Fibroblast of skin of left biceps (primary cell): ENCODE results near the gene KCNK3.

Experiments used
- DNase-seq, 2 experiments: peaks; one replicate each; pipeline ENCODE4 v3.0.0-alpha.2; 2013; ENCODE audit warnings: low read depth in 2 of 2

Gene KCNK3

DNA sequence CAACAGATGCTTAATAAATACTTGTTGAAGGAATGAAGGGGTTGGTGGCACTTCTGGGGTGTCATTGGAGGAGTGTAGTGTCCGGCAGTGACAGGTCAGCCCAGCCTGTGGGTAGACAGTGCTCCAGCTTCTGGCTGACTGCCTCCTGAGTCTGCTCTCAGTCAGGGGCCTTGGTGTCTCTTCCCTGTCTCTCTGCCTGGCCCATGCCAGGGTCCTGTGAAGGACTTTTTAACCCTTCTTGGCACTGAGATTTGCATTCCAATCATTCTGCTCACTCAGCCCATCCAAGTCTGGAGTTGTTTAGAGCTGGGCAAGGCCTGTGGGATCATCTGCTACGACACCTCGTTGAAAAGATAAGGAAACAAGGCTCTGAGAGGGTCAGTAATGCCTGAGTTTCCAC lies 1.4 kb upstream of the KCNK3 start:
- DNase-seq: no peak

DNA sequence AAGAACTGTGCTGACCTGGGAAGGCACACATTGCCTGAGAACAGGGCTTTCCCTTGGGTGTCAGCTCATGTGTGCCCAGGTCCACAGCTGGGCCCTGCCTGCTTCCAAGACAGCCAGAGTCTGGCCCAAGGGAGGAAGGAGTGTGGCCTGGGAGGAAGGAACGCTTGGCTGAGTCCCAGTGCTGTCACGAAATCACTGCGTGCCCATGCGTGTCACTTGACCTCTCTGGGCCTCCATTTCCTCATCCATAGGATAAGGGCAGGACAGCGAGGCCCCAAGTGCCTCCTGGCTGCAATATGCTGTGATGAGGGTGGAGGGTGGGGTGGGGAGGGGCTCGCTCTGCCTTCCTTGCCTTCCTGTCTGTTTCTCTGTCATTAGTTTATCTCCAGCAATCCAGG lies 642 bp upstream of the KCNK3 start:
- no peak for DNase-seq

DNA sequence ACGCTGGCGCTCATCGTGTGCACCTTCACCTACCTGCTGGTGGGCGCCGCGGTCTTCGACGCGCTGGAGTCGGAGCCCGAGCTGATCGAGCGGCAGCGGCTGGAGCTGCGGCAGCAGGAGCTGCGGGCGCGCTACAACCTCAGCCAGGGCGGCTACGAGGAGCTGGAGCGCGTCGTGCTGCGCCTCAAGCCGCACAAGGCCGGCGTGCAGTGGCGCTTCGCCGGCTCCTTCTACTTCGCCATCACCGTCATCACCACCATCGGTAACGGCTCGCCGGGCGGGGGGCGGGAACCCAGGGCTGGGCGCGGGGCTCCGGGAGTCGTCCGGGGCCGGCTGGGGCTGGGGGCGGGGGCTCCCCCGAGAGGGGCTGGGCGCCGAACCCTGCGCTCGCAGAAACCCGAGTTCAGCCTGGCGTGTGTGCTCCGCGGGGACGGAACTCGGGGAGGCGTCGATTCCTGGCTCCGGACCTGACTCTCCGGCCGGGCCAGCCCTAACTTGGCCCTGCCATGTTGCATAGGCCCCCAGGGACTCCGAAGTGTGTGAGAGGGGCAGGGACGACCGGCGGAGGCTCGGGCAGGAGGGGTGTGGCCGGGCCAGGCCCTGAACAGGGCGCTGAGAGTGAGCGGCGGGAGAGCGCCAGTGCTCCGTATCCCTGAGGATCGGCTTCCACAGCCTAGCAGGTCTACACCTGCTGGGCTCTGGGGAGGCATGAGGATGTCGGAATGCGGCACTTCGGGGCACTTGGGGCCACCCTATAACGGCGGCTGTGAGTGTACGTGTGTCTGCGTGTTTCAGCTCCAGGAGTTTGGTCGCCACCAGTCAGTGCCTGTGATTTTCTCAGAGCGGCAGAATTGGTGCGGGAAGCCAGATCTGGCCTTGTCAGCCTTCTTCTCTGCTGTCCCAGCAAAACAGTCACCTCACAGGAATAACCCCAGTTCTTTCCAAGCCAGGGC lies 651 bp downstream of the KCNK3 start:
- DNase-seq: no peak

DNA sequence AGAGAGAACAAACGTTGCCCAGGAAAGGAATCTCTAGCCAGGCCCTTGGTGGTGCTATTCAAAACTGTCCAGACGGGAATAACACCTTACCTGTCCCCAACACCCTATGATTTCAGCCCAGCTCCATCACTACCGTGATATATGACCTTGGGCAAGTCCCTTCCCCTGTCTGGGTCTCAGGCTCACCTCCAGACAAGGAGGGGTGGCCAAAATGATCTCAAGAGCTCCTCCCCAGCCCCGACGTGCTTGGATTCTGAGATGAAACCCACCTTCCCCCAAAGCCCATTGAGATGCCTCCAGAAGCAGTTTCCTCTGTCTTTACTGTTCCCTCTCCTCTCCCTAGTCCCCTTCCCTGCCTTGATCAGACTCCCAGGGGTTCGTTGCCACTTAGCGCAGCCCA lies 1.5 kb downstream of the KCNK3 start:
- no peak for DNase-seq

DNA sequence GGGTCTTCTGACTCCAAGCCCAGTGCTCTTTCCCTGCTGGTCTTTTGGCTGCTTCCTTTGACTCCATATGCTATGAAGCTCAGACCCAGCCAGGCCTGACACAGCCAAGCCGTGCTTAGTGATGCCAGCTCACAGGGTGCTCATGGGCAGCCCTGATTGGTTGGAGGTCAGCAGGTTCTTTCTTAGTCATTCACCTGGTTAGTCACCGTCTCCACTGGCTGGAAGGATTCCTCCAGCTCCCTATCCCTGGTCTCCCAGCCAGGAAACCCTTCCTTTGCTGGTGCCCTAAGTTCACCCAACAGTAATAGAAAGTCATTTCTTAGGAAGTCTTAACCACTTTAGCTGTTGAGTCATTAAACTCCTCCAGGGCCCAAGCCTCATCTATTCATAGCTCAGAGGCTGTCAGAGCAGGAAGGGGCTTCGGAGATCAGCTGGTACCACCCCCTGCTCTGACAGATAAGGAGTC lies 3.9 kb downstream of the KCNK3 start:
- no peak for DNase-seq

DNA sequence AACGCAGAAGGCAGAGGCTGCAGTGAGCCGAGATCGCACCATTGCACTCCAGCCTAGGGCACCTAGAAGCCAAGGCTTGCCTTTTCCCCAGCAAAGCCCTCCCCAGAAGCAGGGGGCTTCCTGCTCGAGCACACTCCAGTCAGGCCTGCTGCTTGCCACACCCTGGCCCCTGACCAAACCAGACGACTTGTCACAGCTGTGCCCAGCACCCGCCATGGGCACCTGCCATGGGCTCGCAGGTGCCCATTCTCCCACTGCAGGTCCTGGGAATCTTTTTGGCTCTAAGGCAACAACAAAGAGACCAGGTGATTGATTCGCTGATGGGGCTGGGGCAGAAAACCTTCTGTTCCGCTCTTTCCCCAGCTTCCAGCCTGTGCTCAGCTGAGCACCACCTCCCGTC lies 4.9 kb downstream of the KCNK3 start:
- no peak for DNase-seq

DNA sequence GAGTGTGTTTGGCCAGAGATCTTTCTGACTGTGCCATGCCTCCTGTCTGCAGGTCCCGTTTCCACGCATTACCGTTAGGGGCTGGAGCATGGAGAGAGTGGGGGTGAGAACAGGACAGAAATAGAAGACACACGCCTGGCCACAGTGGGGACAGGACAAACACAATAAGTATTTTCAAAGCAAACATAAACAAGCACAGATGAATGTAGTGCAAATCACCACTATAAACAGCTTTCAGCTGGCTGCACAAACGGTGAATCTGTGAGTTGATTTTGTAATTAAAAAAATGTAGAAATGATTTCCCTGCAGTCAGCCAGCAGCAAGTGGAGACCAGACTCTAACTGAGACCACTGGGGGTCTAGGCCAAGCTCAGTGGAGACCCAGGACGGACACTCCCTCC lies 6.8 kb downstream of the KCNK3 start:
- no peak for DNase-seq

DNA sequence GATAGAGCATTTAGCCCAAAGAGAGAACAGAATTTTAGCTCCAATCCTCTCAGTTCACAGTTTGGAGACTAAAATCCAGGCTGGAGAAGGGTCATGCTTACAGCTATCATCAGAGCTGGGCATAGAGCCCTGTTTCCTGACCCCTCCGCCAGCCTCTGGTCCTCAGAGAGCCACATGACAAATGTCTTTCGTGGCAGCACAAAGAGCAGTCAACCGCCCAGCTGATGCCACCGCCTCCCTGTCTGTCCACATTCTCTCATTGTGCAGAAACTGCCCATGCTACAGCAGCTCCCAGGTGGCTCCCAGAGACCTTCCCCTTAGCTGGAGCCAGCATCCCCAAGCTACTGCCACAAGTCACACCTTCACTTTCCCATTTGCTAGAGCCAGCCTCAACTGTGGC lies 7.6 kb downstream of the KCNK3 start:
- no peak for DNase-seq

DNA sequence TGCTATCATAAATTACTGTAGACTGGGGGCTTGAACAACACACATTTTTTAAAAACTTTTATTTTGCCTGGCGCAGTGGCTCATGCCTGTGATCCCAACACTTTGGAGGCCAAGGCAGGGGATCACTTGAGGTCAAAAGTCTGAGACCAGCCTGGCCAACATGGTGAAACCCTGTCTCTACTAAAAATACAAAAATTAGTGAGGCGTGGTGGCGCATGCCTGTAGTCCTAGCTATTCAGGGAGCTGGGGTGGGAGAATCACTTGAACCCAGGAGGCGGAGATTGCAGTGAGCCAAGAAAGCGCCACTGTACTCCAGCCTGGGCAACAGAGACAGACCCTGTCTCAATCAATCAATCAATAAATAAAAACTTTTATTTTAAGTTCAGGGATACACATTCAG lies 9.1 kb downstream of the KCNK3 start:
- no peak for DNase-seq

DNA sequence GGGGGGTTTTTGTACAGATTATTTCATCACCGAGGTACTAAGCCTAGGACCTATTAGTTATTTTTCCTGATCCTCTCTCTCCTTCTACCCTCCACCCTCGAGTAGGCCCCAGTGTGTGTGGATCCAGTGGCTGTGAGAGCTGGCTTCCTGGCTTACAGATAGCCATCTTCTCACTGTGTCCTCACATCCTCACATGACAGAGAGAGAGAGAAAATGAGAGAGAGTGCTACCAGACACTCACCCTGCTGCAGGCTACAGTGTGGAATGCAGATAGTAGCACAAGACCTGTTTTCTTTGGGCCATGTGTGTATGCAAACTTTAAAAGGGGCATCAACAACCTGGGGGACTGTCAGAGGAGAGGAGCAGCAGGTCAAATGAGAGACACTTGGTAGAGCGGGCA lies 9.5 kb downstream of the KCNK3 start:
- DNase-seq: no peak

DNA sequence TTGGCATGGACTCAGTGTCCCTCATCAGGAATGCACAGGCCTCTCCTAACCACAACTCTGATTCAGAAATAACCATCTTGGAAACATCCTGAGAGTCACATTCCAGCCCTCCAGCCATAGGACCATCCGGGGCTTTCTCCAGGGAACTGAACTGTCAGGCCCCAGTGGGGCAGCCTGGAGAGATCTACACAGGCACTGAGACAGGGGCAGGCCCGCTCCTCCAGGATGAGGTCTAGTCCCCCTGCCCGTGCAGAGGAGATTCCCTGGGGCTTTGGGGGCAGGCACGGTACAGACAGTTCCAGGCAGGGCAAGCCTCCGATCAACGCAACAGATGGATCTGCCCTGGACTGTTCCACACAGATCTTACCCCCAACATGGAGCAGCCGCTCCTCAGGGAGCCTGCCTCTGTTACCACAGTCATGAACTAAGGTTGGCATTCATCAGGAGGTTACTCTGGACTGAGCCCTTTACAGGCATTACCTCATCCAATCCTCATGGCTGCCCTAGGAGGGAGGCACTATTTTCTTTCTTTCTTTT lies 12.0 kb downstream of the KCNK3 start:
- no peak for DNase-seq

DNA sequence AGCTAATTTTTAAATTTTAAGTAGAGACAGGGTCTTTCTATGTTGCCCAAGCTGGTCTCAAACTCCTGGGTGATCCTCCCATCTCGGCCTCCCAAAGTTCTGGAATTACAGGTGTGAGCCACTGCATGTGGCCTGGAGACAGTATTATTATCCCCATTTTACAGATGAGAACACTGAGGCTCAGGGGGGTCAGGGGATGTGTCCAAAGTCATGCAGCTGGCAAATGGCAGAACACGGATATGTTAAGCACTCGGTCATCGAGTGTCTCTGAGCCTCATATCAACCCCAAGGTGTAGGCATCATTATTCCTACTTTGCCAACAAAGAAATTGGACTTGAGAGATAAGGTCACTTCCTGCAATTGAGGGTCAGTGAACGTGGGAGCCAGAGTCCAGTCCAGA lies 12.6 kb downstream of the KCNK3 start:
- DNase-seq: no peak

DNA sequence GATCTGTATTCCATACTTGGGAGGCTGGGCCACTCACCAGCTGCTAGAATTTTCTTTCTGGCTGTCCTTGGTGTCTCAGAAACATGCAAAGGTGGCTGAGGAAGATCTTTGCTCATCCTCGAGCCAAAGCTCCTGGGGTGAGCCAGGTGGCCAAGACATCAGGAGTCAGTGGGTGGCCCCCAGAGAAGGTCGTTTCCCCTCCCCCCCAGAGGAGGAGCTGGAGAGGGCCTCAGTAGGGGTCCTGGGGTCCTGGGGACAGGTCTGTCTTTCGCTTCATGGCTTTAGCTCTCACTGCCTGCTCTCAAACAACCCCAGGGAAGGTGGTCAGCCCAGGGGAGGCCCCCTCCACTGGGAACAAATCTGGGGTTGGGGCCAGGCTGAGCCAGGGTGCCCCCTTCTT lies 13.6 kb downstream of the KCNK3 start:
- DNase-seq: no peak

DNA sequence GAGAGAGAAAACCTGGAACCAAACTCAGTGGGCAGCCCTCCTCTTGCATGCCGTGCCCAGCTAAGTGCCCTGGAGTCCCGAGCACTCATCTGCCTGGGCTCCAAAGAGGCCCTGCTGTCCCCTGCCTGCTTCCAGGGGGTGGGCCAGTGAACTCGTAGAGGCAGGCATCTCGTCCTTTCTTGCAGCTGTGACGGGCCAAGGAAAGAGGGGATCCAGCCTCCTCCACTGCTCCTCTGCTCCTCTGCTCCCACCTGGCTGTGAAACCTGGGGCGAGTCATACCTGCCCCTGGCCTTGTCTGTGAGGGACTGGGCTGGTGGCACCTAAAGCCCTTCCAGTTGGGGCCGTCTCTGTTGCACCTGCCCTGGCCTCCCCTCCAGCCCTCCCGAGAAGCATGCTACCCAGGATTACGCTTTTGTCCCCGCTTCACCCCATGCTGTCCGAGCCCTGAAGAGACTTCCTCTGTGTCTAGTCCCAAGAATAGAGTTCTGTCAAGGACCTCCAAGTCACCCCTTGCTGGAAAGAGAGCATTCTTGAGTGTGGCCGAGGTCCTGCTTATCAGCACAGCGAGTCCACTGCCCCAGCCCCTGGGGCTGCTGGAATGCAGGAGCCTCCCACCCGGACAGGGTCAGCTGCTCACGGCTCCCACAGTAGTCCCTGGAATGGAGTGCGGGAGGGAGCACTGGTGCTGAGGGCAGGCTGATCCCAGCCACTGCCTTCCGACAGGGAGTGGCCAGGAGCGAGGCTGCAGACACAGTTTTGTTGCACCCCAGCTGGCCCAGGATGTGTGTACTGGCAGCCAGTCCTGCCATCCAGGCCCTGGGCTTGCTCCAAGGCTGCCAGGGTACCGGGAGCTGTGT lies 14.3 kb downstream of the KCNK3 start:
- no peak for DNase-seq

DNA sequence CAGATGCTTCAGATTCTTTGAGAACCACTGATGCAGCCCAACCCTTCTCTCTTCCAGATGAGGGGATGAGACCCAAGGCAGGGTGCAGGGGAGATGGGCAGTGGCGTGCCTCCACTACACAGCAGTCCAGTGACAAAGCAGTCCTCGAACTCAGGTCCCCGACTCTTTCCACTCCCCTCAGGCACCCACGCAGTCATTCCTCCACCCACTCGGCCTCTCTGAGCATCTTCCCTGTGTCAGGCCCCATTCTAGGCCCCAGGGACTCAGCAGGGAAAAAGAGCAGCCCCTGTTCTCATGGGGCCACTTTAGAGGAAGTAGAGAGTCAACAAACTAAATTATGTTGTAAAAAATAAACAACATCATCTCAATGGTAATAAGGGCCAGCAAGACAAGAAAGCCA lies 15.2 kb downstream of the KCNK3 start:
- no peak for DNase-seq

DNA sequence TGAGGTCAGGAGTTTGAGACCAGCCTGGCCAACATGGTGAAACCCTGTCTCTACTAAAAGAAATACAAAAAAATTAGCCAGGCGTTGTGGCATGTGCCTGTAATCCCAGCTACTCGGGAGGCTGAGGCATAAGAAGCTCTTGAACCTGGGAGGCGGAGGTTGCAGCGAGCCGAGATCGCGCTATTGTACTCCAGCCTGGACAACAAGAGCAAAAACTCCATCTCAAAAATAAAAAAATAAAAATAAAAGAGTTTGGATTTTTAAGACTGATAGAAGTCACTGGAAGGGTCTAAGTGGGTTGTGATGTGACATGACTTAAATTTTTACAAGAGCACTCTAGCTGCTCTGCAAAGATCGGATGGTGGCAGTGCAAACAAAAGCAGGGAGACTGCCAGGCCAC lies 15.9 kb downstream of the KCNK3 start:
- no peak for DNase-seq

DNA sequence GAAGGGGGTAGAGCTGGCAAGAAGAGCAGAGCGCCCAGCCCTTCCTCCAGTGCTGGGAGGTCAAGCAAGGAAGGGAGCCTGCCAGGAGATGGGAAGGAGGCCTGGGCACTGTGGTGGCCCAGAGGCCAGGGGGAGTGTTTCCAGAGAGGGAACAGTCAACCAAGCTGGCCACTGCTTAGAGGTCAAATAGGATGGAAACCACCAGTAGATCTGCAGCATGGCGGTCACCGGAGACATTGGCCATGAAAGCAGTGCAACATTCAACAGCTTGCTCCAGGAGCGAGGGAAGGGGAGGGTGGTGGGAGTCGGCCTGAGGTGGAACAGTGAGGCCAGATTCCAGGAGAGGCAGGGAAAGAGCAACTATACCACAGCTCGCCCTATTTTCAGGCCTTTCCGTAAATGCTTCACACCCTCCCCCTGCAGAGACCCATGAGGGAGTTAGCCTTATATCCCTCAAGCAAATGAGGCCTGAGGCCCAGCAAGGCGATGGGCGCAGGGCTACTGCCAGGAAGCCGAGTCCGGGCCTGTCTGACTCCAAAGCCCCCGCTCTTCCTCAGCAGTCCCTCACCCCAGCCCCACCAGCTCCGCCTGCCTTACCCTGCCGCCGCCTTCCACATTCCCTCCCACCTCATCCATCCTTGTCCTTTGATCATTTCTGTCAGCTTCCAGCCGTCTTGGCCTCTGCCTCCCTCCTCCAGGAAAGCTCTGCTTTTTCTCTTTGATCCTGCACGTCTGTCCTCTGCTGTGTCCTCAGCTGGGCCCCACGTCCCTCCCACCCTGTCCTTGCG lies 17.0 kb downstream of the KCNK3 start:
- DNase-seq: no peak

DNA sequence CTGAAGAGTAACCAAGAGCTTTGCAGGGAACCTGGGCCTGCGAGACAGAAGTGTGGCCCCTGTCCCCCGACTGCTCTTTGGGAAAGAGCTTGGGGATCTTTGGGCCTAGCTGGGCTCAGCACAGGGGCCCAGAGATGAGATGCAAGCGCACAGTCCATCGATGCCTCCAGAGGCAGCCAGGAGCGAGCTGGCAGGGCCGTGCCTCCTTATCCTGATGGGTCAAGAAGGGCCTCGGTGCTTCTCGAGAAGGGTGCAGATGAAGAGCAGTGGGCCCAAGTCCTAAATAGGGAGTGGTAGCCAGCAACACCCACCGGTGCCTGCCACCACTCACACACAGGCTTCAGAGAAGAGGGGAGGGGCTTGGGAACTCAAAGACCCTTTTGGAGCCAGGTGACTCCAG lies 17.6 kb downstream of the KCNK3 start:
- DNase-seq: no peak

DNA sequence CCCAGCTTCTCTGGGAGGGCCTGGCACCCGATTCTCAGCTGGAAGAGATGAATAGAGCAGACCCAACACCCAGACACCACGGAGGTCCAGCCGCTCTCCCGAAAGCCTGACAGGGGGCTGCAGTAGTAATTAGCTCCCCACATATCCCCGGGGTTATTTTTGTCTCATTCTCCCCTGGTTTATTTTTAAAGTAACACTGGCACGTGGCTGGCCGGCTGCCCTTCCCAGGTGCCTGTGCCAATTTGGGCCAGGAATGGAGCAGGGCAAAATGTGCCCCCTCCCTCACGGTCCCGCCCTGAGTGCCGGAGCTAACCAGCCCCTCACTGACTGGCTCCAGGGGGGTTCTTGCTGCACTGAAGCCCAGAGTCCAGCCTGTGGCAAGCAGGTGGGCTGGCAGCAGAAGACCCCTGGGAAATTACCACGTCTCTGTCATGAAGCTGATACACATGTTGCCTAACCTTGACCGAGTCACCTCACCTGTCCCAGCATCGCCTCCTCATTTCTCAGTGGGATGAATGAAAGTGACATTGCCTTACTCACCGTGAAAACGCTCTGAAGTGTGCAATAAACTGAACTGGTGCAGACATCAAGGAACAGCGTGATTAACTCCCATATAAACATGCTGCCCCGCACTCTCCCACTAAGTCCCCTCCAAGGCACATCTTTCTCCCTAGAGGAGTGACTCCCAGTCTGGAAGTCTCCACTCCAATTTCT lies 18.4 kb downstream of the KCNK3 start:
- DNase-seq: no peak

DNA sequence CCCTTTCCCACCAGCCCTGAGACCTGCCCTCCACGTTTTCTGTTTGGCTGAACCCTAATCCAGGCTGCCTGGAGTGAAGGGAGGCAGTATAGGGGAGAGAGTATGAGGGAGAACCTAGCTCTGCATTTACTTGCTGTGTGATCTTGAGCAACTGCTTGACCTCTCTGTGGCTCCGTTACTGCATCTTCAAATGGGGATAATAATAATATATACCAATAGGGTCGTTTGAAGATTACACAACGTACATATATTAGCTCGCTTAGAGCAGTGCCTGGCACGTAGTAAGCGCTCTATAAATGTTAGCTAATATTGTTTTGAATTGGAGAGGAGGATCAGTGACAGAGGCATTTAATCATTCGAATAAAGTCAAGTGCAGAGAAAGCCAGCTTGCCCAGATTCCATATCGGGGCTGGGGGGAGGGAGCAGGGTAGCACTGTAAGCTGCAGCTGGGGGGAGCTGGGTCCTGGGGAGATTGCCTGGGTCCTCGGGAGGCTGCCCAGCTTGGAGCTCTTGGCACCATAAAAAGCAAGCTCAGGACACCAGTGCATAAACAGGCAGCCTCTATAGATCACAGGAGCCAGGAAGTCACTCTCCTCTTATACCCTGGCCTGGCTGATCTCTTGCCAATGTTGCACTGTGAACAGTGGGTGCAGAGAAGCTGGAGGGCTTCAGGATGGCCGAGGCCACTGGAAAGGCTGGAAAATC lies 19.1 kb downstream of the KCNK3 start:
- DNase-seq: no peak
